Spinal cord (tissue), 10 donors: ENCODE results near the gene CNGA1. TPM values are rescaled to one million over a fixed set of nuclear protein-coding genes. Genes with fewer than 3 reads are reported as not detected.

Source experiments
- DNase-seq, 6 donors: peaks; one replicate each; pipeline versions ENCODE4 v3.0.0 to v3.0.0-alpha.2; 2013 to 2015; ENCODE audit warnings: low spot score in 6 of 6, low read depth in 4 of 6
- H3K27ac ChIP-seq: one replicate; pipeline ENCODE4 v1.5.1; 2013; ENCODE audit warnings: low read depth, low read length, control low read depth
- H3K27me3 ChIP-seq: one replicate; pipeline ENCODE4 v1.6.1; 2013; ENCODE audit warnings: low read length; ENCODE audit not compliant: control insufficient read depth, insufficient read depth
- H3K36me3 ChIP-seq: one replicate; pipeline ENCODE4 v1.6.1; 2013; ENCODE audit warnings: low read length; ENCODE audit not compliant: control insufficient read depth, insufficient read depth
- H3K4me1 ChIP-seq: one replicate; pipeline ENCODE4 v1.6.1; 2013; ENCODE audit warnings: low read length; ENCODE audit not compliant: control insufficient read depth, insufficient read depth
- H3K4me3 ChIP-seq: one replicate; pipeline ENCODE4 v1.5.1; 2013; ENCODE audit warnings: low read depth, low read length, control low read depth
- H3K9me3 ChIP-seq: one replicate; pipeline ENCODE4 v1.6.1; 2013; ENCODE audit warnings: low read length; ENCODE audit not compliant: control insufficient read depth, insufficient read depth
- WGBS: methylation state at CpG from one replicate; pipeline ENCODE4 v1.1.5; 2013; ENCODE audit warnings: missing lambda C conversion rate; ENCODE audit not compliant: insufficient coverage; 5-methylcytosine and 5-hydroxymethylcytosine counted together
- polyA plus RNA-seq, 2 donors: library from polyadenylated mRNA; unstranded; fragments of 120-200 nt; gene quantifications; one replicate each; pipeline ENCODE4 v1.2.1, GENCODE V29; 2013; ENCODE audit not compliant: insufficient read length in 2 of 2
- total RNA-seq, 2 donors: library from RNA; depleted of rRNA in 1 of 2; stranded (reverse); fragments of 120-200 nt in 1 of 2; fragments of >200 nt in 1 of 2; gene quantifications; one replicate each; pipeline versions ENCODE4 v1.2.3 to v1.2.4, GENCODE V29; 2013 to 2014
- donor health status: healthy.

Gene CNGA1
- total and polyA plus RNA-seq, 4 donors: 0.06 to 1.1 (median 0.55) TPM

DNA sequence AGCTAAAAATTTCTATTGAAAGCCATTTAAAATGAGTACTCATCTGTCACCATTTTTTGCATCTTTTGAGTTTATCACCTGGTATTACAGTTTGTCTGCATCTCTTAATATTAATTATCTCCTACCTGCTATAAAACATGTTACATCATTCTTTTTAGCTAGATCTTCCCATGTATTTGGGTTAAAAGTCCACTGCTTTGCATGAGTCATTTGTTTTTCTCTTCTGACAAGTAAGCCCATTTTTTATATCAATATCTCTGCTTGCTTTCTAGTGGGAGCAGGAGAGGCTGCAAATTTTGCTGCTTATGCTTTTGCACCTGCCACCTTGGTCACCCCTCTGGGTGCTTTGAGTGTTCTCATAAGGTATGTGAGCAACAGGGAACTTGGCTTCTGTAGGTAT lies 16.2 kb upstream of the CNGA1 start:
- Histone ChIP-seq H3K4me3 (no peak overlapping the region), H3K36me3 (no peaks in the 10 kb centered on the region), H3K27ac (no peak overlapping the region), H3K27me3 (no peaks in the 10 kb centered on the region), H3K4me1 (no peaks in the 10 kb centered on the region), H3K9me3 (no peaks in the 10 kb centered on the region)
- DNase-seq: no peak

DNA sequence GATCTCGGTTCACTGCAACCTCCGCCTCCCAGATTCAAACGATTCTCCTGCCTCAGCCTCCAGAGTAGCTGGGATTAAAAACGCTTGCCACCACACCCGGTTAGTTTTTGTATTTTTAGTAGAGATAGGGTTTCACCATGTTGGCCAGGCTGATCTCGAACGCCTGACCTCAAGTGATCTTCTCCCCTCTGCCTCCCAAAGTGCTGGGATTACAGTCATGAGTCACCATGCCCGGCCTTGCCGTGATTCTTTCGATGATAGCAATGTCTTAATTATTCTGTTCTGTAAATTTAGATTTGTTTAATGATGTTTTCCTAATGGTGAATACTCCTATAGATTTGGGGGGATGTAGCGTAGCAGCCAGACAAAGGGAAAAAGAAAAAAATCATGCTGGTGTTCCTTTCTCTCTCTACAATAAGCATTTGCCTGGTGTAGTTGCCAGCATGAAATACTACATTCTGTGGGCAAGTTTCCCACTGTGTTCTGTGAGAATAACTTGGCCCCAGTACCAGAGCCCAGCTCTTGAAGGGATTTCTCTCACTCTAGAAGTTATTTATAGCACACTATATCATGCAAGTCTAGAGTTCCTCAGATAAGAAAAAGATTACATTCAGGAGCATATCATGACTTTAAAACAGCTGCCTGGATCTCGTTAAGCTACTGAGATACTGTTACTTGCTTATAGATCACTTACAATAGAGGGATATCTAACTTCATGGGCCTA lies 15.5 kb upstream of the CNGA1 start:
- no peaks in the 10 kb centered on the region for H3K4me1 ChIP-seq
- no peak overlapping the region for H3K27ac ChIP-seq
- H3K9me3 ChIP-seq: no peaks in the 10 kb centered on the region
- H3K4me3 ChIP-seq: no peak overlapping the region
- no peaks in the 10 kb centered on the region for H3K36me3 ChIP-seq
- no peaks in the 10 kb centered on the region for H3K27me3 ChIP-seq
- peak in 1 of 6 donors; percentile 82 for DNase-seq
- 73% methylated on average over 5 of the region's 12 CpGs for WGBS

DNA sequence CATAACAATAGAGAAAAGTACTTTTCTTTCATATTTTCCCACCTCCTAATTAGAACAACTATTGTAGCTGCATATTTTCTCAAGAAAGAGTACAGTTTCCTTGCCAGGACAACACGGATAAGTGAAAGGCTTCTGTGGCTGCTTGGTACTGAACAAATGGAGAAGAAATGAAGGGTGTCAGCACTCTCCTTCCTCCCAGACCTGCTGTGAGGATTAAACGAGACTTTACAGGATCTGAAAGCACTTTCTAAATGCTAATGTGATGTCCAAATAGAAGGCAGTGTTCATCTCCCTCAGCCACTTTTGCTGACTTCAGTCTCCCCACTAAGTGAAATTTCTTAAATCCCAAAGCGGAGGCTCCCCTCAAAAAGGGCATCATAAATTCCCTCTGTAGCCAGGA lies 14.0 kb upstream of the CNGA1 start:
- no peak overlapping the region for H3K27ac ChIP-seq
- no peaks in the 10 kb centered on the region for H3K9me3 ChIP-seq
- no CpG with 5 or more reads among the region's 3 CpGs for WGBS
- H3K27me3 ChIP-seq: no peaks in the 10 kb centered on the region
- DNase-seq: no peak
- no peak overlapping the region for H3K4me3 ChIP-seq
- H3K36me3 ChIP-seq: no peaks in the 10 kb centered on the region
- no peaks in the 10 kb centered on the region for H3K4me1 ChIP-seq

DNA sequence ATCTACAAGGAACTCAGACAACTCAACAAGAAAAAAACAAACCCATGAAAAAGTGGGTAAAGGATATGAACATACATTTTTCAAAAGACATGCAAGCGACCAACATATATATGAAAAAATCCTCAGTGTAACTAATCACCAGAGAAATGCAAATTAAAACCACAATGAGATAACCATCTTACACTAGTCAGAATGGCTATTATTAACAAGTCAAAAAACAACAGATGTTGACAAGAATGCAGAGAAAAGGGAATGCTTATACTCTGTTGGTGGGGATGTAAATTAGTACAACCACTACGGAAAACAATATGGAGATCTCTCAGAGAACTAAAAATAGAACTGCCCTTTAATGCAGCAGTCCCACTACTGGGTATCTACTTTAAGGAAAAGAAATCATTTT lies 12.2 kb upstream of the CNGA1 start:
- WGBS: no CpG with 5 or more reads among the region's 2 CpGs
- Histone ChIP-seq H3K4me3 (no peak overlapping the region), H3K27ac (no peak overlapping the region), H3K27me3 (no peaks in the 10 kb centered on the region), H3K36me3 (no peaks in the 10 kb centered on the region), H3K9me3 (no peaks in the 10 kb centered on the region), H3K4me1 (peaks cover 5% of the 10 kb centered on the region)
- no peak for DNase-seq

DNA sequence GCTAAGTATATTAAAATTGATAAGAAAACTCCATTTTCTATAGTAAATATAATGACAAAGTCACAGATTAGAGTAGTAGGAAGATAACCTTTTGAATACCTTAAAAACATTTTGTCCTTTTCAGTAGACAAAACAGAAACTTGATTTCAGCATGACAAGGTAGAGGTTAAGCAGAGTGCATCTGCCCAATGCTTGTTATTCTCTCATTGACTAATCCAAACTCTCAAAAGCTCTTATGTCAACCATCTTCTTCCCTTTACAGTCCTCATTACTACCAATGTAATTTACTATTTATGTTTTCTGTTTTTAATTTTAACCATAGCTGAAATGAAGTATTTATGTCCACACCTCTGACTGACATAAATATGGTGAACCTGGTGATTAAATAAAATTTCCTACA lies 11.2 kb upstream of the CNGA1 start:
- H3K27me3 ChIP-seq: no peaks in the 10 kb centered on the region
- no peaks in the 10 kb centered on the region for H3K9me3 ChIP-seq
- H3K4me3 ChIP-seq: no peak overlapping the region
- no peak overlapping the region for H3K27ac ChIP-seq
- no peak for DNase-seq
- H3K36me3 ChIP-seq: no peaks in the 10 kb centered on the region
- peaks cover 5% of the 10 kb centered on the region for H3K4me1 ChIP-seq

DNA sequence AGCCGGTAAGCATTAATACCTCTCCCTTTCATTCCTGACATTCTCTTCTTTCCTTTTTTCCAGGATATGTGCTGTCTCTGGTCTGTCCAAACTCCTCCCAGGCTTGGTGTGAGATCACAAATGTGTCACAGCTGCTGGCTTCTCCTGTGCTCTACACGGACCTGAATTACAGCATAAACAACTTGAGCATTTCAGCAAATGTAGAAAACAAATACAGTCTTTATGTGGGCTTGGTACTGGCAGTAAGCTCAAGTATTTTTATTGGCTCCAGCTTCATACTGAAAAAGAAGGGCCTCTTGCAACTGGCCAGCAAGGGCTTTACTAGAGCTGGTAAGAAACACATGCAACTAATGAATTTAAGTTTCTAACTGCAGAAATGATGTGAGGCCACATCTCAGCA lies 8.5 kb upstream of the CNGA1 start:
- Histone ChIP-seq H3K9me3 (no peaks in the 10 kb centered on the region), H3K27ac (peak overlapping the region; percentile 83), H3K4me3 (no peak overlapping the region), H3K36me3 (no peaks in the 10 kb centered on the region), H3K27me3 (no peaks in the 10 kb centered on the region), H3K4me1 (peaks cover 5% of the 10 kb centered on the region)
- WGBS: 57% methylated on average over 1 of the region's 2 CpGs
- DNase-seq: peak in 3 of 6 donors; percentile 6 to 59 (median 24)

DNA sequence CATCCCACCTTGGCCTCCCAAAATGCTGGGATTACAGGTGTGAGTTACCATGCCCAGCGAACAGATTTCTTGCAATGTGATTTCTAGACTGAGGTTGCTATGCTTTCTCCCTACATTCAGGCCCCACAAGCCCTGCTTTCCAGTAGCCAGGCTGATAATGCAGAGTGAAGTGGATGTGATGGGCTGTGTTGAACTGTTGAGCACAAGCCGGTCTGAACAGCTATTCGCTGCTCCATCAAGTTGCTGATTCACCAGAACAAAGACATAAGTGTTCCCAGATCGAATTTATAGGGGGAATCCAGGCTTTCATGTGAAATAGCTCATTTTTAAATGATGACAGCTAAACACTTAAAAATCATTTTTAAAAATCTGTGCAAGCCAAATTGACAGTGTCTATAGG lies 8.0 kb upstream of the CNGA1 start:
- Histone ChIP-seq H3K4me1 (peaks cover 5% of the 10 kb centered on the region), H3K4me3 (no peak overlapping the region), H3K27ac (peak overlapping the region; percentile 83), H3K9me3 (no peaks in the 10 kb centered on the region), H3K36me3 (no peaks in the 10 kb centered on the region), H3K27me3 (no peaks in the 10 kb centered on the region)
- DNase-seq: peak in 2 of 6 donors; percentile 1 to 27
- WGBS: 83% methylated on average over 1 of the region's 4 CpGs

DNA sequence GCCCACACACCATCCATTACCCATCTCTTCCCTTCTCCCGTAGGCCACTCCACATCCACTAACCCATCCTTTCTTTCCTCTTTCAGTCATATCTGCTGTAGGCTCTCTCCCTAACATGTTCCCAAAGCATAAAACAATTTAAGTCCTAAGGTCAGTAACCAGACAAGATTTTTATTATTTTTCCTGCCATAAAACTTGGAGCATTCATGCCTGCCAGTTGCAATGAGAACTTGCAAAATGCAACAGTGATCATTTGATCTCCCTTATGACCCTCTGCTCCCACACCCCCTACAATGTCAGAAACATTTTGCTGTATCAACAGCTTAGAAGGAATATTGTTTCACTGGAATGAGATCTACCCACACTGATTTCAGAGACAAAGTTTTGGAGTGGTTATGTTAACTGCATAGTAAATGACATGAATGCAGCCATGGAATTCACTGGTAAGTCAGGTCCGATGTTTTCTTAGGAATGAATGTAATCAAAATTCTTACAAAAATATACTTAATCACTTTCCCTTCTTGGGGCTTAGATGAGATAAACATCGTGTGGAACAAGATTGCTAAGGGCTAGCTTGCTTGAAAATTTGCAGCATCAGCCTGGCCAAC lies 5.8 kb upstream of the CNGA1 start:
- WGBS: 81% methylated on average over 1 of the region's 3 CpGs
- Histone ChIP-seq H3K27ac (no peak overlapping the region), H3K36me3 (no peaks in the 10 kb centered on the region), H3K27me3 (peaks cover 13% of the 10 kb centered on the region), H3K4me3 (no peak overlapping the region), H3K9me3 (no peaks in the 10 kb centered on the region), H3K4me1 (peaks cover 8% of the 10 kb centered on the region)
- no peak for DNase-seq

DNA sequence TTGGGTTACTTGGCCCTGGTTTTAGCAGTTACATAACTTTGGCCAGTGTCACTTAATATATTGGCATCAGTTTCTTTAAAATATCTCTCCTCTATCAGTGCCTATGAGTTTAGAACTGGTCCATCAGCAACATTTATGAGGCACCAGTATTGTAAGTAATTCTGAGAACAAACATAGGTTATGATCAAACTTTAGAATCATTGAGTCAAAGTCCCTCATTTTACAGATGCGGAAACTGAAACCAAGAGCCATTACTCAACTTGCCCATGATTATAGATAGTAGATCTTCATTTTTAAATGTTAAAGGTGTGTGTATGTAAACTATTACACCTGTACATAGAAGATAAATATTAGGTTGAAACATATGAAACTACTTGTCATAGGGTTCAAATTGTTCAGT lies 4.6 kb upstream of the CNGA1 start:
- H3K4me3 ChIP-seq: no peak overlapping the region
- H3K9me3 ChIP-seq: no peaks in the 10 kb centered on the region
- no CpG with 5 or more reads among the region's 1 CpG for WGBS
- no peak overlapping the region for H3K27ac ChIP-seq
- peaks cover 19% of the 10 kb centered on the region for H3K4me1 ChIP-seq
- H3K36me3 ChIP-seq: no peaks in the 10 kb centered on the region
- H3K27me3 ChIP-seq: peaks cover 18% of the 10 kb centered on the region
- no peak for DNase-seq

DNA sequence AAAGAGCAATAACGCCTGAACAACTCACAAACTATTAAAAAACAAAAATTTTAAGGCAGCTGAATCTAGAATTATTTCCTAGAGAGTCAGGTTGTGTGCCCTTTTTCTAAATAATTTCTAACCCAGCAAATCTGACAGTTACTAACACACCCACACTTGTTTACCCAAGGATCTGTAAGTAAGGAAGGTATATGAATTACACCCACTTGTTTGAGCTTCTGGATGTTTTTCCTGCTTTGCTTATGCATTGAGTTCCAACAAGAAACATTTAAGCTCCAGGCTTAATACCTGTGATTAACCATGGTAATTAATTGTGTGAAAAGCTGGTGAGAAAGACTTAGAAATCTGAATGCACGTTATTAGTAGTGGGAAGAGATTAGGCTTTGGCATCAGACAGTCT lies 1.6 kb upstream of the CNGA1 start:
- Histone ChIP-seq H3K4me3 (no peak overlapping the region), H3K9me3 (no peaks in the 10 kb centered on the region), H3K27me3 (peaks cover 18% of the 10 kb centered on the region), H3K36me3 (no peaks in the 10 kb centered on the region), H3K27ac (no peak overlapping the region), H3K4me1 (peaks cover 16% of the 10 kb centered on the region)
- 38% methylated on average over 1 of the region's 2 CpGs for WGBS
- DNase-seq: no peak
